ENCODE data around the gene MARCO.

MARCO gene, protein sequence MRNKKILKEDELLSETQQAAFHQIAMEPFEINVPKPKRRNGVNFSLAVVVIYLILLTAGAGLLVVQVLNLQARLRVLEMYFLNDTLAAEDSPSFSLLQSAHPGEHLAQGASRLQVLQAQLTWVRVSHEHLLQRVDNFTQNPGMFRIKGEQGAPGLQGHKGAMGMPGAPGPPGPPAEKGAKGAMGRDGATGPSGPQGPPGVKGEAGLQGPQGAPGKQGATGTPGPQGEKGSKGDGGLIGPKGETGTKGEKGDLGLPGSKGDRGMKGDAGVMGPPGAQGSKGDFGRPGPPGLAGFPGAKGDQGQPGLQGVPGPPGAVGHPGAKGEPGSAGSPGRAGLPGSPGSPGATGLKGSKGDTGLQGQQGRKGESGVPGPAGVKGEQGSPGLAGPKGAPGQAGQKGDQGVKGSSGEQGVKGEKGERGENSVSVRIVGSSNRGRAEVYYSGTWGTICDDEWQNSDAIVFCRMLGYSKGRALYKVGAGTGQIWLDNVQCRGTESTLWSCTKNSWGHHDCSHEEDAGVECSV

GRCh38 chr2:118942031-118942430 lies at the start of gene MARCO:
MARCO (plus strand) TSS chr2:118942194; CDS start chr2:118942301, 107 bp downstream.
- no peak for DNase-seq (ENCODE audit: low read depth)

GRCh38 chr2:118893100-118893499 lies 48.9 kb upstream of the MARCO start:
- no peak for DNase-seq (ENCODE audit: low read depth)

DNA sequence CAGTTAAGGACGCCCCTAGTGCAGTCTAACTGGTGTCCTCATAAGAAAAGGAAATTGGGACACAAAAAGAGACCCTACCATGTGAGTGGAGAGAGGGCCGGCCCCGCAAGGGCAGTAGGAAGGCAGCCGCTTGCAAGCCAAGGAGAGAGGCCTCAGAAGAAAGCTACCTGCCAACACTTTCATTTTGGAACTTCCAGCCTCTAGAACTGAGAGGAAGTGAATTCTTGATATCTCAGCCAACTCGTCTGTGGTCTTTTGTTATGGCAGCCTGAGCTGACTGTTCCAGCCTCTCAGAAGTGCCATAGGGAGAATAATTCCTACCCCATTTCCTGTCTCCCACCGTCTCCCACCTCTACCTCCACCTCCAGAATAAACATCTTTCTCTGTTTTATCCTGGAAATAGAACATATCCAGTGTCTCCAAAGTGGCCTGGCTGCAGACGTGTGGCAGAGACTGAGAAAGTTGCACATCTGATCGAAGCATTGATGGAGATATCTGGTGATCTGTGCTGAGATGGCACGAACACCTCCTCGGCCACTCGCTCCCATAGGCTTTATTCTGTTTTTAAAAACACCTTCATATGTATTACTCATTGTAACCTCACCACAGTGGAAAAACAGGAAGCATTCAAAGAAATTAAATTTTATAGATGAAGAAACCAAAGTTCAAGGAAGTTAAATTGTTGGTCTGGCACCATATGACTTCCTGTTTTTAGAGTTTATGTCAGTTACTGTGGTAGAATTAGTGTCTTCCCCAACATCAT lies 39.5 kb upstream of the MARCO start:
- DNase-seq (ENCODE audit: low read depth): no peak

GRCh38 chr2:118903029-118903351 lies 39.0 kb upstream of the MARCO start:
- DNase-seq (ENCODE audit: low read depth): no peak

- no peak for DNase-seq (ENCODE audit: low read depth)
Measured at GRCh38 chr2:118903551-118904479, 38.2 kb upstream of the MARCO start.

DNA sequence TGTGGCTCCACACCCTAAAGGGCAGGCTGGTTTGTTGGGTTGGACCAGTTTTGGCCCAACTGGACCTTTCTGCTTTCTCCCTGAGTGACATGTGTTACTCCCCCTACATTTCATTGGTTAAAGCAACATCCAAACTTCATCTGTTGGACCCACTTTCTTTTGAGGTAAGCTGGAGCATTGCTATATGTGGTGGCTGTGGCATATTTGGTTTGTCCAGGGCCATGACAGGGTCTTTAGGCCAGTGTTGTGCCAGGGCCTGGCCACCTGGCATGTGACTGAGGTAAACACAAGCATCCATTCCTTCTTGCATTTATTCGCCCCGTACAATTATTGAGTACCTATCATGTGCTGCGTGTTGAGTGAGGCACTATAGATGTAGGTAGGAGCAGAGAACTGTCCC lies 36.8 kb upstream of the MARCO start:
- no peak for DNase-seq (ENCODE audit: low read depth)

DNA sequence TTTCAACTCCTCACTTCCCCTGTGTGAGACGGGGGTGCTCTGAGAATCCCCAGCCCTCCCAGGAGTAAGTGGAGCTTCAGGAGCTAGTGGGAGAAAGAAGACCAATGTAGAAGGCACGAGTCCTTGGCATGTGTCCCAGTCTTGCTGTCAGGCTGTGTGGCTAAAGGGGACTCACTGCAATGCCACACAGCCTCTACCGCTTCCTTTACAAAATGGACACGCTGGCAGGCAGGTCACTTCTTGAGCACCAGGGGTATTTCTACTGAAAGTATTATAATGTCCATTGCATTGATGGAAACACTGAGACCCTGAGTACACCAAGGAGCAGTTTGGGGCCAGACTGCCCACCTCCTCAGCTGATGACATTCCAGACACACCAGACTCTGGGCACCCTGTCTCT lies 35.8 kb upstream of the MARCO start:
- DNase-seq (ENCODE audit: low read depth): no peak

DNA sequence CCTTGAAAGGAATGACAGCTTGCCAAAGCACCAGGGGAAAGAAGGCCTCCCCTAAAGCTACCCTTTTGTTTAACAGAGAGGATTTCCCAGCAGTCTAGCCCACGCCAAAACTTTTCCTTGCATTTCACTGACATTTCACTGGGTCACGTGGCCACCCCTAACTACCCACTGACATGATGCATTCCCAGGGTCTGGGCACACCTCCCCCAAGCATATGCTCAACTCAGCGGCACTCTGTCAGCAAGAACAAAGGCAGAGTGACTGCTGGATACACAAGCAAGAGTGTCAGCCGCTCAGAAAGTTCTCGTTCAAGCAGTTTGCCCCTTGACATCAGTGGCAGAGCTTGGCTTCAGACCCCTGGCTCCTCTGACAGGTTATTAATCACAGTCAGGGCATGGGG lies 34.2 kb upstream of the MARCO start:
- no peak for DNase-seq (ENCODE audit: low read depth)

- DNase-seq (ENCODE audit: low read depth): no peak
Measured at GRCh38 chr2:118909191-118909590, 32.8 kb upstream of the MARCO start.

DNA sequence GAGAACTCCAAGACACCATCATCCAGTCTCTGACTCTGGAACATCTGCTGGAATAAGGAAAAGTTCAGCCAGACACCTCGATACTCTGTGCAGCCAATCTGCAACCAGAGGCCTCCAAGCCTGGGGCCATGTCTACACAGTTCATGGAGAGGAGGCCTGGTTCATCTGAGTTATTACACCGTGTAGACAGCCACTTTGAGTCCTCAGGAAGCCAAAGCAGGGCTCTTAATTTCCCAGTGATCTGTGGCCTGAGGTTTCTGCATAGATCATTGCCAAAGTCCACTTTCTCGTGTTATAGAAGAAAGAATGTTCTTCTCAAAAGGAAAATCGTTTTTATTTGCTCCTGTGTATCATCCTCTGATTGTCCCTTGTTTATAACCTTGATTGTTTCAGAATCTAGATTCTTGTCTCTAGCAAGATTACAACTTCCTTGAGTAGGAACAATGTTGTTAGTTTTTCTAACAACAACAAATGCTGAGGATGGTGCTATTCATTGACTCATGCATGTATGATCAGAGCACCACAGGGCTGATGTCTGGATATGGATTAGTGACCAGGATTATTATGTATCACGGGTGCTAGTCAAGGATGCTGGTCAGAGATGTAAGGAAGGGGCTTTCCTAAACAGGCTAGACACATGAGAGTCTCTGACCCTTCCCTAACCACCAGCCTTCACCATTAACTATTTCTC lies 30.7 kb upstream of the MARCO start:
- DNase-seq (ENCODE audit: low read depth): no peak

GRCh38 chr2:118911936-118912335 lies 30.1 kb upstream of the MARCO start:
- DNase-seq (ENCODE audit: low read depth): no peak

DNA sequence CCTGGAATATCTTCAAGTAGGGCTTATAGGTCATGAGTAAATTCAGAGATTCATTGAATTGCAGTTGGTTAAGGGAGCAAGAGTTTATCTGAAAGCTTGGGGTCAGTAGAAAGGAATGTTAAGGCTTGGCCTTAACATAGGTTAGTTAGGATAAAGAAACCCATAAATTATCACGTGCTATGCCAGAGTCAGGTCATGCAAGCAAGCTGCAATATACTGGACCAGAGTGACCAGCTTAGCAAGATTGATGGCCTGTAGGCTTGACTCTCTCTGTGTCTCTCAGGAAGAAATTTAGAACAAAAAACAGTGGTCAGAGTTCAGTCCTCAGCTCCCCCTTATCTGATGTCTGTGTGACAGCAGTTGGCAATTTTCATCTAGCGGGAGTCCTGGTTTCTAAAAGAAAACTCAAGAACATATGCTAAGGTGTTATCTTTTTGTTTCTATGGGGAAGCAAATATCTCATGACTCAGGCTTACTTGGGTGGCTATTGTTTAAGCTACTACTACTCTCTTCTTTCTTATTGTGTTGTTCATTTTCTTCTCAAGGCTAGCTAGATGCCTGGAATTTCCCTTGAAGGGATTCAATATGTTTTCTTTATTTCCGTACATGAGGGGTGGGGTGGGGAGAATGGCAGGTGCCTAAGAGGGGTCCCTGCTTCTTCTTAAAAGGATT lies 28.7 kb upstream of the MARCO start:
- no peak for DNase-seq (ENCODE audit: low read depth)

GRCh38 chr2:118913803-118914645 lies 28.0 kb upstream of the MARCO start:
- DNase-seq (ENCODE audit: low read depth): no peak

DNA sequence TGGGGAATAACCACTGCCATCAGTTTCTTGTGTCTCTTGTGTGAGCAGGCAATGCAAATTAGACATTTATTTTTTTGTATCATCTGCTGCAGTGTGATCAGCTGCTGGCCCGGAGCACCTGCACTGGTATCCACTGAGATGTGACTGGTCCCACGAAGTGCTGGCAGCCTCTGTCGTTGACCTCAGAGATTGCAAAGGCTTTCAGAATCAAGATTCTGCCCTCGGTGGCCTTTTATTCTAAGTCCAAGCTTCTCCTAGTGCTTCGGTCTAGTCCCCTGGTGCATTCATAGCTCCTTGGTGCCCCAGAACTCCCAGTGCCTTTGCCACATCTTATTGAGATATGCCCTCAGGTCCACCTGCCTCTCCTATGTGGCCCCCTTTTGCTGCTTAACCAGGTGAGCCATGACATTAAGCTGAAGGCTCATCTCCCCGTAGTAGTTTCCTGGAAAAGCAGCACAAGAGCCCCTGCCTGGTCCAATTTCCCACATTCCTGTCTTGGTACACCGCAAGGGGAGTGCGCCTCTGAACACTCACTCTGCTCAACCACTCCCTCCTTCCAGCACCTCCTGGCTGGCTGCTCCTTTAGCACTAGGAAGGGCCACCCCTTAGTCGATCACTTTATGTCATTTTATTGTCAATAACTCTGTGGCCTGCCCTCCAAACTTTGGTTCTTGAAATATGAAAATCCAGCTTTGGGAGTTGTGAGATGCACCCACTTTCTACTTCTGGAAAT lies 27.1 kb upstream of the MARCO start:
- no peak for DNase-seq (ENCODE audit: low read depth)

DNA sequence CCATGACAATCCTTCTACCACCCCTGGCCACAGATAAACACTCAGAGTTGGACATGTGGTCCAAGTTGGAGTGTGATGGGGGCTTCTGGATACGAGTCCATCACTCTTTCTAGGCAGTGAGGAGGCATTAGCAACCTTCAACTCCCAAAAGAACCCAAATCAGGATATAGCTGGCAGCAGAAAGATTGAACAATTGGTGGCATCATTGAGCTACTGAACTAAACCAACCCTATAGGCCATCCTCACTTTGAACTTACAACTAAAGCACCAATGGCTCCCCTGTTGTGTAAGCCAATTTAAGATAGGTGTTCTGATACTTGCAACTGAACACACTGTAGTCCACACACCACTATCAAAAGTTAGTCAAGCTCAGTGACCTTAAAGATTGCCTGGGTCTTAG lies 24.0 kb upstream of the MARCO start:
- no peak for DNase-seq (ENCODE audit: low read depth)

- DNase-seq (ENCODE audit: low read depth): no peak
Measured at GRCh38 chr2:118921646-118922045, 20.3 kb upstream of the MARCO start.

DNA sequence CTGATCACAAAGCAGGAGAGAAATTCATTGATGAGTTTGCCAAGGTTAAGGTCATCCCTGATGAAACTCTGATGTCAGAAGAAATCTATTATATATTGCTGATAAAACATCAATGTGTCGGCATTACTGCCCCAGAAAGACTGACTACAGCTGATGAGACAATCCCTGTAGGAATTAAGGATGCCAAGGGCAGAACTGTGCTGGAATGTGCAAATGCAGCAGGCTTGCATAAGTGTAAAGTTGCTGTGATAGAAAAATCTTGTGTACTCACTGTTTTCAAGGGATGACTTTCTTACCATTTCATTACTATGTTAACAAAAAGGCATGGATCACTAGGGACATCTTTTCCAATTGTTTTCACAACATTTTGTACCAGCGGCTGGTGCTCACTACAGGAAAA lies 19.7 kb upstream of the MARCO start:
- DNase-seq (ENCODE audit: low read depth): no peak

DNA sequence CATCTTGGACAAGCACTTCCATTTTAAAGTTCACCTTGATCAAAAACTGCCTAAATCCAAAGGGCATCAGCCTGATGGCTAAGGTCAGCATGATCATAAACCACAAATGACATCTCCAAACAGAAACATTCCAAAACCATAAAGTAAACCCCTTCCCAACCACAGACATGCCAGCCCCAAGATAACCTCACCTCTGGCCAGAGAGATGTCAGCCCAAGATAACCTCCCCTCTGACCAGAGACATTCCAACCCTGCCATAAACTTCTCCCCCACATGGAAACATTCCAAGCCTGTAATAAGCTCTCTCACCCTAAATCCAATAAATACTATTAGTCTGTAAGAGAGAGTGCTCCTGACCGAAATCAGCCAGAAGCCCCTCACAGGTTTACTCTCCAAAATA lies 18.6 kb upstream of the MARCO start:
- DNase-seq (ENCODE audit: low read depth): no peak

DNA sequence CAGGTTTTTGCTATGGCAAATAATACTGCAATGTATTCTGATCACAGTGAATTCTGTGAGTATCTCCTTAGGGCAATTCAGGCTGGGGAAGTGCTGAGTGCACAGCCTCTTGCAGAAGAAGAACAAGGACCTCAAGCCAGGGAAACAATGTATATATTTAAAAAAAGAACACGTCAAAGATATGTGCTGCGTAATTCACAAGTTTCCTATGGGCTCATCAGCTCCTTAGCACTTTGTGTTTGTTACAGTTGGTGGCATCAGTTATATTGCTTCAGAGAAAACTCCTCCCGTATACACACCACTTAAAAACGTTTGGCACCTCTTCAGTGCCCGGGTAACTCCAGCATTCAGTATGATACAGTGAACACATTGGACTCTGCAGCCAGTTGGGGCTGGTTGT lies 16.5 kb upstream of the MARCO start:
- no peak for DNase-seq (ENCODE audit: low read depth)

DNA sequence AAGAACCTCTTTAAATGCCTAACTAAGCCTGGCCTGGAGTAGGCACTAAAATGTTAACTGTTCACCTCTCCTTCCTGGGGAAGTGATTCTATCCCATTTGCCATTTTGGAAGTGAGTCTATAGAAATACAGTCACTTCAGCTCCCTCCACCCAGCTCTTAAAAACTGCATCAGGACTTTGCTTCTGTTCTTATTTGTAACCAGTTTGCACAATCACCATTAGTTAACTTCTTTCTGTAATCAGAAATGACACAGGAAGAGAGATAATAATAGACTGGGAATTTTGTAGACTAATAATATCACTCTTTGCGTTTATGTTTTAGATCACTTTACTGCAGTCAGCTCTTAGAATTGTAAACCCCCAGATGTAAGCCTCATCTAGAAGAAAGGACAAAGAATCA lies 16.0 kb upstream of the MARCO start:
- DNase-seq (ENCODE audit: low read depth): no peak
